ENCODE measurements around the gene PPP3CA. TPM values are rescaled to one million over a fixed set of nuclear protein-coding genes. Genes with fewer than 3 reads are reported as not detected.
A peak's percentile ranks its signal among the peaks of the same experiment; 100 is the strongest.

PPP3CA gene
- total and polyA plus RNA-seq, 2 of the 13 experiments (the other 11 are each of a cell fraction or from before 2014, with no cell fraction given): 4.8 to 13.2 TPM

- TF ChIP-seq ZBED4 (CRISPR knock-in tag; IDR thresholded peaks at IDR 0.05; ENCODE audit: borderline replicate concordance): no peak
- TF ChIP-seq ATF4 (CRISPR knock-in tag; IDR thresholded peaks at IDR 0.05): peak in 1 of 2 experiments; percentile 50; a peak in 1 of 4 replicates
- no peak for TF ChIP-seq NONO (IDR thresholded peaks at IDR 0.05)
- no peak for TF ChIP-seq NONO (CRISPR knock-in tag; conservative IDR thresholded peaks at IDR 0.05)
- TF ChIP-seq ZNF839 (CRISPR knock-in tag; IDR thresholded peaks at IDR 0.05; ENCODE audit: borderline replicate concordance): no peak
- TF ChIP-seq SMAD1 (CRISPR knock-in tag; IDR thresholded peaks at IDR 0.05; ENCODE audit: borderline replicate concordance, low read depth): no peak
- no peak for TF ChIP-seq ZNF770 (CRISPR knock-in tag; IDR thresholded peaks at IDR 0.05)
- TF ChIP-seq ZNF563 (CRISPR knock-in tag; IDR thresholded peaks at IDR 0.05): no peak
- TF ChIP-seq ZUFSP (CRISPR knock-in tag; IDR thresholded peaks at IDR 0.05; ENCODE audit: borderline replicate concordance): no peak
- no peak for TF ChIP-seq MNT (IDR thresholded peaks at IDR 0.05)
- TF ChIP-seq BORCS8-MEF2B (CRISPR knock-in tag; IDR thresholded peaks at IDR 0.05): no peak
- TF ChIP-seq ATF7-NPFF (CRISPR knock-in tag; IDR thresholded peaks at IDR 0.05; ENCODE audit: low read depth): no peak
- no peak for TF ChIP-seq HIC2 (CRISPR knock-in tag; IDR thresholded peaks at IDR 0.05; ENCODE audit: low read depth)
- TF ChIP-seq HDAC6 (IDR thresholded peaks at IDR 0.05; ENCODE audit: low read depth, low read length): no peak
- no peak for TF ChIP-seq ZNF225 (CRISPR knock-in tag; IDR thresholded peaks at IDR 0.05)
- no peak for TF ChIP-seq ZNF264 (CRISPR knock-in tag; IDR thresholded peaks at IDR 0.05)
Observed at GRCh38 chr4:101175896-101176676, 171.2 kb downstream of the PPP3CA start (continued).
